Measurements from ENCODE around the gene PKNOX2.

DNA sequence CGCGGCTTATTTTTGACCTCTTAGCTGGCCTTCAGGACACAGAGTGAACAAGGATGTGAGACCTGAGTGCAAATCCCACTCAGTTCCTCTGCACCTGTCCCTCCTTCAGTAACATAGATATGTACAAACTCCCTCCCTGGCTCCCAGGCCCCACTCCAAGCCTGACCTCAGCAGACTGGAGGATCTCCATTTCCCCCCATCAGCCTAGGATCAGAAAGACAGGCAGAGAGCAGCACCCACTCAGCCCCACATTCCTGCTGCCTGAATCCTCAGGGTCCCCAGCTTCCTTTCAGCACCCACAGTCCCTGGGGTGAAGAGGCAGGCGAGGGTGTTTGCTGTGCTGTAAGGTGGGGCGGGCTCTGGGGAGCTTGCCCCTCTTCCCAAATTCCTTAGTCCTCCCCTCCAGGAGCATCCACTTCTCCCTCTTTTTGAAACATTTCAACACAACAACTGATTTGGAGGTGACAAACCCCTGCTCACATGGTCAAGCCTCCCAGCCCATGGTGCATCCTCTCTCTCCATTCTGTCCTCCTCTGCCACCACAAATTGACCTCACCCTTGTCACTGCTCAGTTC lies 180.4 kb downstream of the PKNOX2 start:
- TF ChIP-seq, protein P1, sequence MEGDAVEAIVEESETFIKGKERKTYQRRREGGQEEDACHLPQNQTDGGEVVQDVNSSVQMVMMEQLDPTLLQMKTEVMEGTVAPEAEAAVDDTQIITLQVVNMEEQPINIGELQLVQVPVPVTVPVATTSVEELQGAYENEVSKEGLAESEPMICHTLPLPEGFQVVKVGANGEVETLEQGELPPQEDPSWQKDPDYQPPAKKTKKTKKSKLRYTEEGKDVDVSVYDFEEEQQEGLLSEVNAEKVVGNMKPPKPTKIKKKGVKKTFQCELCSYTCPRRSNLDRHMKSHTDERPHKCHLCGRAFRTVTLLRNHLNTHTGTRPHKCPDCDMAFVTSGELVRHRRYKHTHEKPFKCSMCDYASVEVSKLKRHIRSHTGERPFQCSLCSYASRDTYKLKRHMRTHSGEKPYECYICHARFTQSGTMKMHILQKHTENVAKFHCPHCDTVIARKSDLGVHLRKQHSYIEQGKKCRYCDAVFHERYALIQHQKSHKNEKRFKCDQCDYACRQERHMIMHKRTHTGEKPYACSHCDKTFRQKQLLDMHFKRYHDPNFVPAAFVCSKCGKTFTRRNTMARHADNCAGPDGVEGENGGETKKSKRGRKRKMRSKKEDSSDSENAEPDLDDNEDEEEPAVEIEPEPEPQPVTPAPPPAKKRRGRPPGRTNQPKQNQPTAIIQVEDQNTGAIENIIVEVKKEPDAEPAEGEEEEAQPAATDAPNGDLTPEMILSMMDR (IDR thresholded peaks at IDR 0.05; ENCODE audit: insufficient read depth, low read length): no peak
- TF ChIP-seq, protein P2, sequence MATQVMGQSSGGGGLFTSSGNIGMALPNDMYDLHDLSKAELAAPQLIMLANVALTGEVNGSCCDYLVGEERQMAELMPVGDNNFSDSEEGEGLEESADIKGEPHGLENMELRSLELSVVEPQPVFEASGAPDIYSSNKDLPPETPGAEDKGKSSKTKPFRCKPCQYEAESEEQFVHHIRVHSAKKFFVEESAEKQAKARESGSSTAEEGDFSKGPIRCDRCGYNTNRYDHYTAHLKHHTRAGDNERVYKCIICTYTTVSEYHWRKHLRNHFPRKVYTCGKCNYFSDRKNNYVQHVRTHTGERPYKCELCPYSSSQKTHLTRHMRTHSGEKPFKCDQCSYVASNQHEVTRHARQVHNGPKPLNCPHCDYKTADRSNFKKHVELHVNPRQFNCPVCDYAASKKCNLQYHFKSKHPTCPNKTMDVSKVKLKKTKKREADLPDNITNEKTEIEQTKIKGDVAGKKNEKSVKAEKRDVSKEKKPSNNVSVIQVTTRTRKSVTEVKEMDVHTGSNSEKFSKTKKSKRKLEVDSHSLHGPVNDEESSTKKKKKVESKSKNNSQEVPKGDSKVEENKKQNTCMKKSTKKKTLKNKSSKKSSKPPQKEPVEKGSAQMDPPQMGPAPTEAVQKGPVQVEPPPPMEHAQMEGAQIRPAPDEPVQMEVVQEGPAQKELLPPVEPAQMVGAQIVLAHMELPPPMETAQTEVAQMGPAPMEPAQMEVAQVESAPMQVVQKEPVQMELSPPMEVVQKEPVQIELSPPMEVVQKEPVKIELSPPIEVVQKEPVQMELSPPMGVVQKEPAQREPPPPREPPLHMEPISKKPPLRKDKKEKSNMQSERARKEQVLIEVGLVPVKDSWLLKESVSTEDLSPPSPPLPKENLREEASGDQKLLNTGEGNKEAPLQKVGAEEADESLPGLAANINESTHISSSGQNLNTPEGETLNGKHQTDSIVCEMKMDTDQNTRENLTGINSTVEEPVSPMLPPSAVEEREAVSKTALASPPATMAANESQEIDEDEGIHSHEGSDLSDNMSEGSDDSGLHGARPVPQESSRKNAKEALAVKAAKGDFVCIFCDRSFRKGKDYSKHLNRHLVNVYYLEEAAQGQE (IDR thresholded peaks at IDR 0.05; ENCODE audit: insufficient replicate concordance, low read depth): no peak
- no peak for TF ChIP-seq POLR2AphosphoS5 (IDR thresholded peaks at IDR 0.05; ENCODE audit: low read depth)
- no peak for TF ChIP-seq GABPA (IDR thresholded peaks at IDR 0.05; ENCODE audit: low read depth)
- TF ChIP-seq SPI1 (IDR thresholded peaks at IDR 0.05; ENCODE audit: borderline replicate concordance, low read depth): no peak
